GM12892 (cell line): ENCODE data around the gene TTC28.

Source experiments
- POLR2A ChIP-seq: IDR thresholded peaks from 2 replicates; pipeline ENCODE4 v1.6.1; 2011; ENCODE audit warnings: low read depth, low read length, control low read depth
- POLR2AphosphoS5 ChIP-seq: IDR thresholded peaks from 2 replicates; pipeline ENCODE4 v1.6.1; 2011; ENCODE audit warnings: low read depth, low read length, control low read depth
- TAF1 ChIP-seq: IDR thresholded peaks from 2 replicates; pipeline ENCODE4 v1.6.1; 2011; ENCODE audit warnings: low read depth, mild to moderate bottlenecking, control low read depth, low read length, borderline replicate concordance

GRCh38 chr22:28450109-28450508, 229.5 kb downstream of the TTC28 start:
- no peak for TF ChIP-seq POLR2AphosphoS5
- TF ChIP-seq TAF1, result no peak
- TF ChIP-seq POLR2A, result no peak
